OCI-LY7 (cell line): ENCODE measurements around the gene PARD3B. TPM values are rescaled to one million over a fixed set of nuclear protein-coding genes. Genes with fewer than 3 reads are reported as not detected.

ENCODE experiments used
- BruUV-seq: library from RNA; stranded (reverse); fragments of 400-500 nt; replicated peaks from 2 replicates; lab custom pipeline; 2021; lab: Mats Ljungman, UMichigan
- CTCF ChIA-PET: fragments of 300-600 bp; sonication (Branson Sonifier 250); formaldehyde crosslinking; loops from one replicate; lab custom pipeline; 2022; ENCODE audit warnings: antibody characterized with exemption; ENCODE audit not compliant: unreplicated experiment; lab: Charles Lee
- POLR2A ChIA-PET: fragments of 300-600 bp; sonication (Branson Sonifier 250); formaldehyde crosslinking; loops from one replicate; lab custom pipeline; 2022; ENCODE audit warnings: antibody characterized with exemption; lab: Charles Lee
- DNase-seq: peaks from one replicate; pipeline ENCODE4 v3.0.0-alpha.2; 2015; ENCODE audit warnings: low spot score
- H2AFZ ChIP-seq: fragments of 200-600 bp; sonication (generic), shearing (Covaris generic); 2 replicates; pipeline ENCODE4 v1.6.1; 2014; ENCODE audit warnings: mild to moderate bottlenecking, antibody characterized with exemption, low read length, moderate library complexity
- H3K27ac ChIP-seq: fragments of 200-600 bp; sonication (generic); 2 replicates; pipeline ENCODE4 v1.5.1; 2014; ENCODE audit warnings: mixed run types, low read depth, mild to moderate bottlenecking, moderate library complexity, low read length, inconsistent platforms; ENCODE audit not compliant: poor library complexity, severe bottlenecking
- H3K36me3 ChIP-seq: fragments of 200-600 bp; sonication (generic); 2 replicates; pipeline ENCODE4 v1.6.1; 2014; ENCODE audit warnings: mild to moderate bottlenecking, antibody characterized with exemption, low read length, moderate library complexity, mixed read lengths; ENCODE audit not compliant: insufficient read depth
- H3K4me1 ChIP-seq: fragments of 200-600 bp; sonication (generic); 2 replicates; pipeline ENCODE4 v1.5.1; 2014; ENCODE audit warnings: mild to moderate bottlenecking, low read length; ENCODE audit not compliant: insufficient read depth, poor library complexity, severe bottlenecking
- H3K4me2 ChIP-seq: fragments of 200-600 bp; sonication (generic); 2 replicates; pipeline ENCODE4 v1.6.1; 2014; ENCODE audit warnings: mild to moderate bottlenecking, low read length
- H3K4me3 ChIP-seq: fragments of 200-600 bp; sonication (generic); 2 replicates; pipeline ENCODE4 v1.5.1; 2014; ENCODE audit warnings: mild to moderate bottlenecking, low read depth, low read length; ENCODE audit not compliant: poor library complexity, severe bottlenecking
- H3K79me2 ChIP-seq: fragments of 200-600 bp; sonication (generic); 2 replicates; pipeline ENCODE4 v1.6.1; 2016; ENCODE audit warnings: low read depth, mild to moderate bottlenecking, low read length, moderate library complexity, mixed read lengths; ENCODE audit not compliant: insufficient read depth
- H3K9me2 ChIP-seq: fragments of 200-600 bp; sonication (generic); 2 replicates; pipeline ENCODE4 v1.6.1; 2016; ENCODE audit warnings: mild to moderate bottlenecking, low read length, mixed read lengths; ENCODE audit not compliant: insufficient read depth
- H3K9me3 ChIP-seq: fragments of 200-600 bp; sonication (generic); 2 replicates; pipeline ENCODE4 v1.6.1; 2014; ENCODE audit warnings: mild to moderate bottlenecking, mixed run types, low read length, mixed read lengths
- H4K20me1 ChIP-seq: fragments of 200-600 bp; sonication (generic); 2 replicates; pipeline ENCODE4 v1.6.1; 2014; ENCODE audit warnings: mild to moderate bottlenecking, antibody characterized with exemption, low read length, moderate library complexity, mixed read lengths; ENCODE audit not compliant: insufficient read depth
- CTCF ChIP-seq: fragments of 200-600 bp; sonication (generic); conservative IDR thresholded peaks from 2 replicates; pipeline ENCODE4 v1.5.1; 2014; ENCODE audit warnings: mild to moderate bottlenecking, antibody characterized with exemption, low read length, moderate library complexity, mixed read lengths
- EZH2phosphoT487 ChIP-seq: fragments of 200-600 bp; sonication (generic); IDR thresholded peaks from 2 replicates; pipeline ENCODE4 v1.6.1; 2018; ENCODE audit warnings: low read depth, borderline replicate concordance, mild to moderate bottlenecking, mixed run types, antibody characterized with exemption, low read length, moderate library complexity, mixed read lengths
- intact Hi-C: fragments of 100-400 bp; cut with micrococcal nuclease; formaldehyde crosslinking; loops from one replicate; pipeline ENCODE4 v1.10.0; 2022; ENCODE audit not compliant: unreplicated experiment
- total RNA-seq, 2 experiments: library from RNA; depleted of rRNA in 1 of 2; stranded (reverse); fragments of >200 nt in 1 of 2; shearing (Covaris generic) in 1 of 2; gene quantifications; 2 replicates each; pipeline ENCODE4 v1.2.3, GENCODE V29; 2014 to 2022

PARD3B gene
- total RNA-seq, 2 experiments from 2014 or later = not detected

GRCh38 chr2:205292665-205293295, 747.5 kb downstream of the PARD3B start:
- H3K4me2 ChIP-seq = no peak overlapping the region
- no peaks in the 10 kb centered on the region for H4K20me1 ChIP-seq
- no peak overlapping the region for H3K4me3 ChIP-seq
- TF ChIP-seq CTCF = no peak
- no peak for TF ChIP-seq EZH2phosphoT487
- H3K4me1 ChIP-seq = no peaks in the 10 kb centered on the region
- intact Hi-C loops = no loop called here
- H3K9me2 ChIP-seq = no peaks in the 10 kb centered on the region
- no peaks in the 10 kb centered on the region for H3K9me3 ChIP-seq
- no peak overlapping the region for H2AFZ ChIP-seq
- ChIA-PET POLR2A (interaction anchor here (1.1 kb wide), 1 partner anchor 9 kb away, joined by 3 read pairs; no protein-coding TSS in a partner anchor), CTCF (no interaction called here)
- H3K79me2 ChIP-seq = no peaks in the 10 kb centered on the region
- no peak overlapping the region for H3K27ac ChIP-seq
- DNase-seq = no peak
- H3K36me3 ChIP-seq = no peaks in the 10 kb centered on the region
- BruUV-seq = no TSS peak

GRCh38 chr2:205293559-205293958, 748.3 kb downstream of the PARD3B start:
- Histone ChIP-seq H3K27ac (no peak overlapping the region), H3K9me3 (no peaks in the 10 kb centered on the region), H3K9me2 (no peaks in the 10 kb centered on the region), H3K79me2 (no peaks in the 10 kb centered on the region), H3K36me3 (no peaks in the 10 kb centered on the region), H3K4me2 (no peak overlapping the region), H3K4me1 (no peaks in the 10 kb centered on the region), H3K4me3 (no peak overlapping the region), H4K20me1 (no peaks in the 10 kb centered on the region), H2AFZ (no peak overlapping the region)
- intact Hi-C loops = no loop called here
- no peak for DNase-seq
- no peak for TF ChIP-seq CTCF
- TF ChIP-seq EZH2phosphoT487 = no peak
- BruUV-seq = no TSS peak
- ChIA-PET CTCF (no interaction called here), POLR2A (no interaction called here)

- CTCF ChIA-PET = no interaction called here
- H4K20me1 ChIP-seq = no peaks in the 10 kb centered on the region
- no peaks in the 10 kb centered on the region for H3K4me1 ChIP-seq
- H3K4me2 ChIP-seq = no peak overlapping the region
- H2AFZ ChIP-seq = no peak overlapping the region
- TF ChIP-seq CTCF (no peak), EZH2phosphoT487 (no peak)
- H3K27ac ChIP-seq = no peak overlapping the region
- no peaks in the 10 kb centered on the region for H3K9me3 ChIP-seq
- H3K79me2 ChIP-seq = no peaks in the 10 kb centered on the region
- no peak for DNase-seq
- POLR2A ChIA-PET = interaction anchor here (0.6 to 1.2 kb wide), 6 partner anchors 7 to 1783 kb away, joined by 3 read pairs; no protein-coding TSS in a partner anchor
- H3K9me2 ChIP-seq = no peaks in the 10 kb centered on the region
- no peak overlapping the region for H3K4me3 ChIP-seq
- H3K36me3 ChIP-seq = no peaks in the 10 kb centered on the region
- BruUV-seq = no TSS peak
- intact Hi-C loops = no loop called here
These were observed 751.7 kb downstream of the PARD3B start for GRCh38 chr2:205296959-205297358.
